Neuronal stem cell (in vitro differentiated cells): Measurements from ENCODE around the gene STK33.

ENCODE experiments used
- DNase-seq: peaks from one replicate; pipeline ENCODE4 v3.0.0-alpha.2; 2013; ENCODE audit warnings: low spot score
- H2AFZ ChIP-seq: one replicate; pipeline ENCODE4 v1.6.1; 2013; ENCODE audit warnings: mild to moderate bottlenecking, low read length, inconsistent platforms
- H2AK5ac ChIP-seq: 2 replicates; pipeline ENCODE4 v1.6.1; 2013; ENCODE audit warnings: low read depth, mild to moderate bottlenecking, inconsistent platforms, low read length, moderate library complexity, mixed read lengths
- H2BK120ac ChIP-seq: 2 replicates; pipeline ENCODE4 v1.6.1; 2013; ENCODE audit warnings: low read depth, mild to moderate bottlenecking, inconsistent platforms, low read length, moderate library complexity, mixed read lengths
- H2BK12ac ChIP-seq: one replicate; pipeline ENCODE4 v1.6.1; 2013; ENCODE audit warnings: low read length, inconsistent platforms
- H2BK15ac ChIP-seq: 2 replicates; pipeline ENCODE4 v1.6.1; 2013; ENCODE audit warnings: mild to moderate bottlenecking, low read length, inconsistent platforms, mixed read lengths
- H2BK5ac ChIP-seq: one replicate; pipeline ENCODE4 v1.6.1; 2013; ENCODE audit warnings: inconsistent platforms, mild to moderate bottlenecking, low read length, moderate library complexity
- H3K14ac ChIP-seq: one replicate; pipeline ENCODE4 v1.6.1; 2013; ENCODE audit warnings: low read length, inconsistent platforms
- H3K18ac ChIP-seq: 2 replicates; pipeline ENCODE4 v1.6.1; 2013; ENCODE audit warnings: low read length, inconsistent platforms
- H3K23ac ChIP-seq: 2 replicates; pipeline ENCODE4 v1.6.1; 2013; ENCODE audit warnings: low read depth, mild to moderate bottlenecking, mixed read lengths, low read length, inconsistent platforms; ENCODE audit not compliant: poor library complexity
- H3K27ac ChIP-seq: replicated peaks from 3 replicates; pipeline ENCODE4 v1.5.1; 2013; ENCODE audit warnings: low read length, inconsistent platforms
- H3K27me3 ChIP-seq, 3 experiments: 2 replicates each; pipeline ENCODE4 v1.6.1; 2013; ENCODE audit warnings: low read length in 3 of 3, mild to moderate bottlenecking in 2 of 3, inconsistent platforms in 1 of 3, low read depth in 1 of 3, mixed read lengths in 1 of 3, moderate library complexity in 1 of 3; ENCODE audit not compliant: control insufficient read depth in 3 of 3, insufficient read depth in 3 of 3
- H3K36me3 ChIP-seq, 2 donors: replicated peaks in 1 of 2; 2 replicates each; pipeline ENCODE4 v1.6.1; 2013; ENCODE audit warnings: low read length in 2 of 2; ENCODE audit not compliant: control insufficient read depth in 2 of 2, insufficient read depth in 2 of 2
- H3K4ac ChIP-seq: 2 replicates; pipeline ENCODE4 v1.6.1; 2013; ENCODE audit warnings: inconsistent platforms, mild to moderate bottlenecking, low read length, moderate library complexity
- H3K4me1 ChIP-seq, 2 donors: 1 replicate in 1 of 2; 2 replicates in 1 of 2; pipeline ENCODE4 v1.6.1; 2013; ENCODE audit warnings: low read length in 2 of 2, low read depth in 1 of 2; ENCODE audit not compliant: control insufficient read depth in 2 of 2, insufficient read depth in 1 of 2
- H3K4me2 ChIP-seq: one replicate; pipeline ENCODE4 v1.6.1; 2013; ENCODE audit warnings: mild to moderate bottlenecking, low read length, inconsistent platforms; ENCODE audit not compliant: insufficient read depth, poor library complexity, severe bottlenecking
- H3K4me3 ChIP-seq, 2 donors: 2 replicates each; pipeline ENCODE4 v1.5.1; 2013; ENCODE audit warnings: low read length in 2 of 2, mild to moderate bottlenecking in 2 of 2, inconsistent platforms in 1 of 2, moderate library complexity in 1 of 2
- H3K79me1 ChIP-seq: one replicate; pipeline ENCODE4 v1.6.1; 2013; ENCODE audit warnings: low read depth, mild to moderate bottlenecking, inconsistent platforms, low read length, moderate library complexity
- H3K9ac ChIP-seq: one replicate; pipeline ENCODE4 v1.6.1; 2013; ENCODE audit warnings: mild to moderate bottlenecking, low read depth, low read length, inconsistent platforms; ENCODE audit not compliant: poor library complexity
- H3K9me3 ChIP-seq, 2 donors: replicated peaks in 1 of 2; 2 replicates each; pipeline versions ENCODE3 to v1.6.1; 2013; ENCODE audit warnings: low read length in 2 of 2, mild to moderate bottlenecking in 2 of 2, inconsistent platforms in 1 of 2, low read depth in 1 of 2, mixed read lengths in 1 of 2, moderate library complexity in 1 of 2; ENCODE audit not compliant: control insufficient read depth in 2 of 2, insufficient read depth in 1 of 2
- H4K8ac ChIP-seq: one replicate; pipeline ENCODE4 v1.6.1; 2013; ENCODE audit warnings: low read depth, mild to moderate bottlenecking, inconsistent platforms, low read length, moderate library complexity
- H4K91ac ChIP-seq: one replicate; pipeline ENCODE4 v1.6.1; 2013; ENCODE audit warnings: low read length, low read depth, mild to moderate bottlenecking, inconsistent platforms; ENCODE audit not compliant: poor library complexity
- WGBS, 2 donors: extraction: QIAGEN DNeasy Blood & Tissue Kit; methylation state at CpG; one replicate each; pipeline ENCODE4 v1.1.7; 2013; ENCODE audit warnings: missing lambda C conversion rate in 2 of 2, mixed read lengths in 1 of 2; ENCODE audit not compliant: insufficient read length in 2 of 2, insufficient replicate concordance in 1 of 2; ENCODE audit errors: extremely low coverage in 2 of 2; 5-methylcytosine and 5-hydroxymethylcytosine counted together

STK33 gene

GRCh38 chr11:8387141-8387540, 206.9 kb downstream of the STK33 start:
- Histone ChIP-seq H2BK120ac (no peak overlapping the region), H2AK5ac (no peak overlapping the region), H3K27me3 (no peaks in the 10 kb centered on the region), H3K4me1 (peaks cover 13 to 15% of the 10 kb centered on the region in 2 donors), H4K8ac (no peak overlapping the region), H3K14ac (no peak overlapping the region), H3K4me3 (no peak overlapping the region), H3K27ac (no peak overlapping the region), H3K4ac (no peak overlapping the region), H4K91ac (no peak overlapping the region), H2BK12ac (no peak overlapping the region), H2AFZ (no peak overlapping the region), H3K9me3 (no peaks in the 10 kb centered on the region), H3K23ac (no peak overlapping the region), H2BK15ac (no peak overlapping the region), H3K18ac (no peak overlapping the region), H3K9ac (no peak overlapping the region), H3K36me3 (no peaks in the 10 kb centered on the region), H3K4me2 (no peak overlapping the region), H3K79me1 (no peaks in the 10 kb centered on the region), H2BK5ac (no peak overlapping the region)
- WGBS, 2 donors: no CpG with 5 or more reads among the region's 7 CpGs
- no peak for DNase-seq

- Histone ChIP-seq H2BK15ac (no peak overlapping the region), H4K91ac (no peak overlapping the region), H3K14ac (no peak overlapping the region), H3K23ac (no peak overlapping the region), H3K4me3 (no peak overlapping the region), H2BK5ac (no peak overlapping the region), H3K4me1 (peaks cover 13 to 18% of the 10 kb centered on the region in 2 donors), H3K79me1 (no peaks in the 10 kb centered on the region), H3K9ac (no peak overlapping the region), H2AK5ac (no peak overlapping the region), H2AFZ (no peak overlapping the region), H4K8ac (no peak overlapping the region), H3K18ac (peak overlapping the region; percentile 38), H3K27ac (no peak overlapping the region), H2BK120ac (no peak overlapping the region), H2BK12ac (no peak overlapping the region), H3K4me2 (no peak overlapping the region), H3K27me3 (no peaks in the 10 kb centered on the region), H3K9me3 (no peaks in the 10 kb centered on the region), H3K36me3 (no peaks in the 10 kb centered on the region), H3K4ac (no peak overlapping the region)
- no CpG with 5 or more reads among the region's 12 CpGs for WGBS, 2 donors
- DNase-seq: no peak
These were observed 207.7 kb downstream of the STK33 start for GRCh38 chr11:8386134-8386864.

GRCh38 chr11:8384199-8384821, 209.7 kb downstream of the STK33 start:
- Histone ChIP-seq H2BK5ac (no peak overlapping the region), H2BK15ac (no peak overlapping the region), H3K79me1 (no peaks in the 10 kb centered on the region), H4K91ac (no peak overlapping the region), H3K14ac (no peak overlapping the region), H3K27me3 (no peaks in the 10 kb centered on the region), H3K9ac (no peak overlapping the region), H3K23ac (no peak overlapping the region), H3K36me3 (no peaks in the 10 kb centered on the region), H3K9me3 (no peaks in the 10 kb centered on the region), H2BK120ac (no peak overlapping the region), H3K4me3 (no peak overlapping the region), H3K27ac (no peak overlapping the region), H3K4me2 (no peak overlapping the region), H2BK12ac (no peak overlapping the region), H4K8ac (no peak overlapping the region), H3K18ac (no peak overlapping the region), H3K4ac (no peak overlapping the region), H3K4me1 (peaks cover 11 to 13% of the 10 kb centered on the region in 2 donors), H2AK5ac (no peak overlapping the region), H2AFZ (peak overlapping the region; percentile 39)
- DNase-seq: no peak
- no CpG with 5 or more reads among the region's 19 CpGs for WGBS, 2 donors

GRCh38 chr11:8383627-8384026, 210.4 kb downstream of the STK33 start:
- DNase-seq: no peak
- H3K9ac ChIP-seq: no peak overlapping the region
- H2AFZ ChIP-seq: no peak overlapping the region
- H3K4me1 ChIP-seq: peaks cover 5 to 6% of the 10 kb centered on the region in 2 donors
- no peak overlapping the region for H3K18ac ChIP-seq
- H3K36me3 ChIP-seq: no peaks in the 10 kb centered on the region
- no peaks in the 10 kb centered on the region for H3K9me3 ChIP-seq
- H3K27me3 ChIP-seq: no peaks in the 10 kb centered on the region
- WGBS, 2 donors: no CpG with 5 or more reads among the region's 3 CpGs
- H2BK120ac ChIP-seq: no peak overlapping the region
- H3K4me3 ChIP-seq: no peak overlapping the region
- no peak overlapping the region for H2BK5ac ChIP-seq
- H2BK12ac ChIP-seq: no peak overlapping the region
- H2AK5ac ChIP-seq: no peak overlapping the region
- no peak overlapping the region for H3K4me2 ChIP-seq
- H3K14ac ChIP-seq: no peak overlapping the region
- no peak overlapping the region for H4K91ac ChIP-seq
- no peaks in the 10 kb centered on the region for H3K79me1 ChIP-seq
- no peak overlapping the region for H3K23ac ChIP-seq
- no peak overlapping the region for H4K8ac ChIP-seq
- H3K4ac ChIP-seq: no peak overlapping the region
- no peak overlapping the region for H2BK15ac ChIP-seq
- no peak overlapping the region for H3K27ac ChIP-seq
